Activated effector memory CD4-positive, alpha-beta T cell treated with anti-CD3 and anti-CD28 coated beads, Interleukin-2, amount 50 U/mL, for 16 hours (primary cell): ENCODE measurements around the gene PTPMT1.

Source experiments
- DNase-seq: peaks from one replicate; pipeline ENCODE4 v3.0.0-alpha.2; 2020

PTPMT1 gene

DNA sequence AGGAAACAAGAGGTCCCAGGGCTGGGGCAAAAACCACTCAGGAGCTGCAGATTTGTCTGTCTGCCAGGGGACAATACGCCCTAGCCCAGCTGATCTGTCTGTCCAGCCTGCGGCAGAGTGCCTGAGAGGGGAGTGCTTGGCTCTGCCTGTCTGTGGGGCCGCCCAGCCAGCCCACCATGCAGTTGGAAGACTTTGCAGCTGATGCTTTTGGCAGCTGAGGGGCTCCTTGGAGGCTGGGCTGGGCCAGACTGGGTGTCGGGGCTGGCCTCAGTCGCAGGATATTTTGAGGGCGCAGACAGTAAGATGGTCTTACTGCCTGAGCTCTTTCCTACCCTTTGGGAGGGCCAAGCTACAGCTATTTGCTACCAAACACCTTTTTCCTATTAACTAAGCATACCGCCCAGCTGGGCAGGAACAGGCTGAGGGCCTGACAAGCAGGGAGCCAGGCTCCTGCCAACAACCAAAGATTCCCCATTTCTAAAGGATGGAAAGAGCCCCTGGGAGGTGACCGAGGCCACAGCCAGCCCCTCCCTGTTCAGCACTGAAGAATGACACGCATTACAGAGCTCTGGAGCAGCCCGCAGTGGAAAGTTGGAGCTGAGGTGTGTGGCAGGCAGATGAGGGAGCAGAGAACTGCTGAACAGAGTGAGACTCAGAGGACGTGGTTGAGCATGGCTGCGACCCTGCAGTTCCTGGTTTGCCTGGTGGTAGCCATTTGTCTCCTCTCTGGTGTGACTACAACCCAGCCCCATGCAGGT is 20.9 kb downstream of the PTPMT1 start, which contains the start of gene FAM180B:
FAM180B (plus strand) TSS at position 581 of the 758 bp plus-strand sequence; CDS start at position 672, 91 bp downstream.
- no peak for DNase-seq

DNA sequence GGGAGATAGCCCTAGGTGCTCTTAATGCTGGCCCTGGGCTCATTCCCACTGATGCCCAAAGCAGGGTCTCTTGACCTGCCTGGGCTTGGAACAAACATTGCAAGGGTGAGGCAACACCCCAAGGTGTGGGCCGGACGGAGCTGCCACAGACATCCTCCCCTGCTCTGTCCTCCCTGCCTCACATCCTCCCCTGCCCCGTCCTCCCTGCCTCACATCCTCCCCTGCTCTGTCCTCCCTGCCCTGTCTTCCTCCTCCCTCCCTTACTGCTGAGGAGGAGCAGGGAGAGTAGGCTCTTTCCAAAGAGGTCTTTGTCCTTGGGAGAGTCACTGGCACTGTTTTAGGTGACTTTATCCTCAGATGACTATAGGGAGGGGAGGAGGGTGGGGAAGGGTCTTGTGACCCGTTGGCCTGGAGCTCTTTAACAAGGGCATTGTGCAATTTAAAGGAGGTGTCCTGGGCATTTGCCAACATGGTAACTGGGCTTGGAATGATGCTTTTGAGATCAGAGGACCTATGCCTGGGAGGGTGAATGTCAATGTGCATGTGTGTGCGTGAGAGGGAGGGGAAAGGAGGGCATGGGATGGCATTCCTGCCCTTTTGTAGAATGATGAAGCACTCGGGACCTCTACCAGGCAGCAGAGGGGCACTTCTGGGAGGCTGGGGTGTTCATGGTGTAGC is 21.8 kb downstream of the PTPMT1 start:
- no peak for DNase-seq

DNA sequence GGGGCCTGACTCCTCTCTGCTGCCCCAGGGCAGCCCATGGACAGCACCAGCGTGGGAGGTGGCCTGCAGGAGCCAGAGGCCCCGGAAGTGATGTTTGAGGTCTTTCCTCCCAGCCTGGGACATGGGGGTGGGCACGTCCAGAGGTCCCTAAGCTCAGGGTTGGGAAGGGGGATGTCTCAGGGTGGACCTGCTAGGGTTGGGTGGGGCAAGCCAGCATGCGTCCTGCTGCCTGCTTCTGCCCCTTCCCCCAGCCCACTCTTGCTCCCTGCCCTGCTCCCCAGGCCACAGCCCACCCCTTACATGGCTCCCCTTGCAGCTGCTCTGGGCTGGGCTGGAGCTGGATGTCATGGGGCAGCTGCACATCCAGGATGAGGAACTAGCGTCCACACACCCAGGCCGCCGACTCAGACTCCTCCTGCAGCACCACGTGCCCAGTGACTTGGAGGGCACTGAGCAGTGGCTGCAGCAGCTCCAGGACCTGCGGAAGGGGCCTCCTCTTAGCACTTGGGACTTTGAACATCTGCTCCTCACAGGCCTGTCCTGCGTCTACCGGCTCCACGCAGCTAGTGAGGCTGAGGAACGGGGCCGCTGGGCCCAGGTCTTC is 22.4 kb downstream of the PTPMT1 start:
- DNase-seq: no peak

DNA sequence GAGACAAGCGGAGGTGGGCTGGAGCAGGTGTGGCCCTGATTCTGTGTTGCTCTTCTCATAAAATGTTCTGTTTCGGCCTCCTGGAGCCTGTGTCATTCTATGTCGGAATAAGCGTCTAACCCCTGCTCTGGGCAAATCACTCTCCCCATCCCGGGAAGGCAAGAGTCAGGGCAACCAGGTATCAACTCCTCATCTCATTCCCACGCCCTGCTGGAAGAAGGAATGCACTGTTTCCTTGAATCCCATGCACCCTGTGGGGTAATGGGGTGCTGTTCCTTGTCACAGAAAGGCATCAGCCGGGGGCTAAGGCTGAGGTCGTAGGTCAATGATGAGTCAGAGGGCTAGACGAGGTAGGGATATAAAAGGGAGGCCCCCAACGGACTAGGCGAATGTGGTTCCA is 23.7 kb downstream of the PTPMT1 start:
- no peak for DNase-seq

DNA sequence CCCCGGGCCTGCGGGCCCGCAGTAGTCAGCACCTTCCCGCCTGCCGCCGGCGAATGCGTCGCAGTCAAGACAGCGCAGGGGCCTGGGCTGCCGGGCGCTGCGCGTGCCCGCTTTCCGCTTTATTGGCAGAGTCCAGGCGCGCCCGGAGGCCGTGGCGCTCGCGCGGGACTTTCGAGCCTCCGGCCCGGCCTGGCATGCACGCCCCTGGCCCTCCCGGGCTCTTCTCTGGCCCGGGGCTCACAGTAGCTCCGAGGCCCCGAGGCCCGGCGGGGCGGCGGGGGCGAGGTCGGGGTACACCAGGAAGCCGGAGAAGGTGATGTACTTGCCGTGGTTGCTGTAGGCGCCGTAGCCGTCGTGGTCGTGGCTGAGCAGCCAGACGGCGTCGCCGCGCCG is 24.2 kb downstream of the PTPMT1 start:
- DNase-seq: no peak

DNA sequence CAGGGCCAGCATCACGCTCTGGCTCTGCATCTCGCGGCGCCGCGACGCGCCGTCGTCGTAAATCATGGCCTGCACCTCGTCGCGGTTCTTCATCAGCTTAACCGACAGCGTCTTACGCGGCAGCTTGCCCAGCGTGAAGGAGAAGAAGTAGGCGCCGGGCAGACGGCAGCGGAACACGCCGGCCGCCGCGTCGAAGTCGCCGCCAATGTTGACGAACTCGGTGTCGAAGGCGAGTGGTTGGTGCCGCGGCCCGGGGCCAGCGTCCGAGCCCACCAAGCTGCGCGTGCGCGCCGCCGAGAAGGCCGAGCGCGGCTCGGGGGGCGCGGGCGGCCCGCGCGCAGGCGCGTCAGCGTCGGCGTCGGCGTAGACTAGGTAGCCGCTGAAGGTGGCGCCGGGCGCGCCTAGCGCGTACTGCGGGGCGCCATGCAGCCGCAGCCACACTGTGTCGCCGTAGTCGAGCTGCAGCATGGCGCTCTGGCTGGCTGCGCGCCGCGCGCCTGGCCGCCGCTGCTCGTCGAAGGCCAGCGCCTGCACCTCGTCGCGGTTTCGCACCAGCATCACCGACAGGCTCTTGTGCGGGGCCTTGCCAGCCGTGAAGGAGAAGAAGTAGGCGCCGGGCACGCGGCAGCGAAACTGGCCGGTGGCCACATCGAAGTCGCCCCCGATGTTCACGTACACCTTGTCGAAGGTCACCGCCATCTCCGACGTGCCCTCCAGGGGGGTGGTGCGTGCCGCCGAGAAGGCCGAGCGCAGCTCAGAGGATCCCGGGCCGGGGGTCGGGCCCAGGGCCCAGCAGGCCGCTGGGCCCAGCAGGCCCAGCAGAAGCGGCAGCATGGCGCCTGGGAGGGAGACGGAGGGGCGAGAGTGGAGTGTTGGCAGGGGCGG is 24.8 kb downstream of the PTPMT1 start:
- DNase-seq: no peak

DNA sequence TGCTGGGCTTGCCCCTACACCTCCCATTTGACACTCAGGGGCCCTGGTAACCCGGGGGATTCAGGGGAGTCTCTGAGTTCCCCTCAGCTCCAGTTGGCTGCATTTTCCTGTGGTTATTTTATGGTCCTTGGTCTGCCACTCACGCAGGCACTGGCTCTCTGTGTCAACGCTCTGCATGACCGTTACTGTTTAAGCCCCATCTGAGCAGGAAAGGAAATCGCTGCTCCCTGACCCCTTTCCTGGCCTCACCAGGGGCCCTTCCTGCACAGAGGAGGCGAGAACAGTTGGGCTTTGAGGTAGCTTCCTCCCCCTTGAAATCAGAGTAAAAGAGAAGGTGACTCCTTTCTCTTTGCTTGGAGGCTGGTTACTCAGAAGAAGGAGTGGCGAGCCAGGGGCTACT is 26.4 kb downstream of the PTPMT1 start:
- DNase-seq: no peak

DNA sequence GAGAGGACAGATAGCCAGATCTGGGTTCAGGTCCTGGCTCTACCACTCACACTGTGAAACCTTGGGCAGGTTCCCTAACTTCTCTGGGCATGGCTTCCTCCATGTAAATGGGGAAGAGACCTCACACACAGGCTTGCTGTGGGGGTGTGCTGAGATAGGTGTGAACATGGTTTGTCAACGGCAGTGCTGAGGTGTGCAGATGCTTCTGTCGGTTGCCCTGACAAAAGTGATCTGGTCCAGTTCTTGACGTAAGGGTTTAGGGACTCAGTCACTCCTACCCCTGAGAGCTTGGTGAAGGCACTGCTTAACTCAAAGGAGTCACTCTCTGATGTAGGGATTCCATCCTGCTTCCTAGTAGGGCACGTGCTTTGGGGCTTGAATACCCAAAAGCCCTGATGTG is 26.9 kb downstream of the PTPMT1 start:
- no peak for DNase-seq

DNA sequence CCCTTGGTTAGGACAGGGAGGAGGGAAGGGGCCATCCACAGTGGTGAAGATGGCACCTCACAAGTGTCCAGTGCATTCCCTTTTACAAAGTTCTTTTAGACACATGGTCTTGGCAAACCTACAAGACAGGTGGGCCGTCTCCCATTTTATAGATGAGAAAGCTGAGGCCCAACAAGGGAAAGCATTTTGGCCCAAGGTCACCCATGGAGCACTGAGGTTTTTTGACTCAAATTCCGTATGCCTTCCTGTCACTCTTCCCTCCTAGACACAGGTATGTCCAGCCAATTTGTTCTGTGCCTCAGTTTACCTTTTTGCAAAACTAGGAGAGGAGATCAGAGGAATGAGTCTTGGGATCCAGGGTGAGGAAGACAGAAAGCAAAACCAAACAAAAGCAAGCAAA is 27.6 kb downstream of the PTPMT1 start:
- DNase-seq: no peak

DNA sequence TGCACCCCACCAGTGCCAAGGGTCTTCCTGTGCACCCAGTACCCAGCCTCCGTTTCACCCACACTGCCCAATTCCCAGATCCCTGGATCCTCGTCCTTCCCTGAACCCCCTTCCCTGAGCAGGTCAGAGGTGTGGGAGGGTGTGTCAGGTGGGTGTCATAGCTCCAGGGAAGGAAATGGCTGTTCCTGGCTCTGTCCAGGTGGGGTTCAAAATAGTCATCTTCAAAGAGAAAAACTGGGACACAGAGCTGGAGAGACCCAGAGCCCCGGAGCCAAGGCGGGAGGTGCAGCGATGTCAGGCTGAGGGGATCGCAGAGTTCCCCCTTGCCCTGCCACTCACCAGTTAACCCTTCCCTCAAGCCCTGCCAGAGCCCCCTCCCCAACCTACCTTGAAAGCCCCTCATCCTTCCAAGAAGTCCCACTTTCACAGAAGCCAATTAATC is 28.1 kb downstream of the PTPMT1 start:
- DNase-seq: no peak

DNA sequence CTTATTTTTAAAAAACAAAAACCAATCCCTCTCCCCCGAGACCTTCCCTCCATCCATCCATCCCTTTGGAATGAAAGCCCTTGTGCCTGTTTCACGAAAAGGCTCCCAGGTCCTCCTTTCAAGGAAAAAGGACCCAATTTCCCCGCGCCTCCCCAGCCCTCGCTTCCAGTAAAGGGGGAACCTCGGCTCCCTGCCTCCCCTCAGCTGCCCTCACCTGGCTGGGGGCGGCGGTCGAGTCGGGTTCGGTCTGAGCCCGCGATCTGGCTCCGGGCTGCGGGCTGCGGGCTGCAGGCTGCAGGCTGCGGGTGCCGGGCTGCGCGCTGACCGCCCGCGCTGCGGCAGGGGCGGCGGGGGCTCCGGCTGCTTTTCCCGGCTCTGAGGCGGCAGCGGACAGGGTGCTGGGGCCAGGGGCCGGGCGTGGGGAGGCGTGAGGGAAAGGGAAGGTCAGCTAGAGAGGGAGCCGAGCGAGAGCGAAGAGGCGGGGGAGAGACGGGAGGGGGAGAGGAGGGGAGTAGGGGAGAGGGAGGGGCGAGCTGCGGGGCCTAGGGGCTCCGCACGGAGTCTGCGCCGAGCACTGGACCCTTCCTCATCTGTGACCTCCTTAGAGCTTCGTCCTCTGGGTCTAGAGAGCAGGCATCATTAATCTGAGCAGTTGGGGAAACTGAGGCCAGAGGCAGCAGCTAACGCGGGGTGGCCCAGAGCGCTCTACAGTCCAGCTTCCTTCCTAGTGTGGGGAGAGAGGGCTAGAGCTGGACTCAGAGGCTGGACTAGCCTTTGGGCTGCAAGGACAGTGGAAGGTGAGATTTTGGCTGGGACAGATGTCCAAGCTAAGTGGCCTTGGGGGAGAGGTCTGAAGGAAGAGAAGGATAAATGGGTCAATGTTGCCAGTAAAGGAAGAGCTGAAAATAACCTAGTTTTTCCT is 28.8 kb downstream of the PTPMT1 start, which contains the start of gene C1QTNF4:
C1QTNF4 (minus strand) TSS at position 478 of the 922 bp plus-strand sequence. CDS start 3,601 bp downstream, outside the sequence.
- DNase-seq: no peak

DNA sequence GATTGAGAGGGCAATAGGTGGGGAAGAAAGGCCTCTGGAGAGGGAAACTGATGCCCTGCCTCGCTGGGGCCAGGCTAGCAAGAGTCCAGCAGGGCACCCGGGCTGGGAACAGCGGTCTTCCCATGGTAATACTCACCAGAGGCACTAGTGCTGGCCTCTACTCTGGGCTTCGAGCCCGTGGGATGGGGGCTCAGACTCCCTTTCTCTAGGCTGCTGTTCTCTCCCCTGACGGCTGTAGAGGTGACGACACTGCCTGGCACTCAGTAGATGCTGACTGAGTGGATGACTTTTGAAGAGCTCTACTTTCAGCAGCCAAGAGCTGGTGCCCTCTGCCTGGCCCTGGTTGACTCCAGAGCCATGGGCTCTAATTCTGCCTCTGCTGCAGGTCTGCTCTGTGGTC is 29.6 kb downstream of the PTPMT1 start:
- no peak for DNase-seq

DNA sequence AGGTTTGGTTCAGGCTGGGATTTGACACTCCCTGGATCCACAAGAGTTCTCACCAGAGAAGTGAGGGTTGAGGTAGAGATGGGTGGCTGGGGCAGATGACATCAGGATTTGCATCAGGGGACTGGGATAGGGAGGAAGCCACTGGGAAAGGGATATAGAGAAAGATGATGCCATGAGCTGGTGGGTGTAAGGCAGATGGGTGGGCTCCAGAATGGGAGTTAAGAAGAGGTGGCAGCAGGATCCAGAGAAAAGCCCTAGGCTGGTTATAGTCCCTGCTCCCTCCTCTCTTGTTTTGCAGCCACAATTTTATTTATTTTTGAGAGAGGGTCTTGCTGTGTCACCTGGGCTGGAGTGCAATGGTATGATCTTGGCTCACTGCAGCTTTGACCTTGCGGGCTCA is 30.6 kb downstream of the PTPMT1 start:
- no peak for DNase-seq

DNA sequence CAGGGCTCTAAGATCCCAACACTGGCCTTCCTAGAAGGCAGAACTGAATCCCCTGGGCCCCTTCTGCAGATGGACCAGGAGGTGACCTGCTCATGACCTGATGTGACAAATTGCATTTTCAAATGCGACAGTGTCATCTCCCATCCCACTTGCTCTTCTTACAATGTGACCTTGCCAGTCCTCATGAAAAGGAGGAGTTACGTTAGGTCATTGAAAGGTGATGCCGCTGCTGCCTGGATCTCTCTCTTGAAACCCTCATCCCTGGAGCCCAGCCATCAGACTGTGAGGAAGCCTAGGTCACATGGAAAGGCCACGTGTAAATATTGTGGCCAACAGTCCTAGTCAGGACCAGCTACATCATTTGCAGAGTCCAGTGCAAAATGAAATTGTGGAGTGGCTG is 34.5 kb downstream of the PTPMT1 start:
- DNase-seq: peak; percentile 16

DNA sequence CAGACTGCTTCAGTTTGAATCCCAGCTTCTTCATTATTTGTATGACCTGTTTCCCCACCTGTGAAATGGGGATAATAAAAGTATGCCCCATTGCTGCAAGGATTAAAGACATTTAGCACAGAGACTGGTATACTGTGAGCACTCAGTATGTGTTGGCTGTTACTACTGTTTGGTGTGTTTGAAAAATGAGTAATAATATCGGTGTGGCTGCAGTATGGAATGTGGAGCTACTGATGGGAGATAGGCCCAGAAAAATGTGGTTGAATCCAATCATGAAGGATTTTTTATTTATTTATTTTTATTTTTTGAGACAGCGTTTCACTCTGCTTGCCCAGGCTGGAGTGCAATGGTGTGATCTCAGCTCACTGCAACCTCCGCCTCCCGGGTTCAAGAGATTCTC is 37.9 kb downstream of the PTPMT1 start:
- DNase-seq: no peak

DNA sequence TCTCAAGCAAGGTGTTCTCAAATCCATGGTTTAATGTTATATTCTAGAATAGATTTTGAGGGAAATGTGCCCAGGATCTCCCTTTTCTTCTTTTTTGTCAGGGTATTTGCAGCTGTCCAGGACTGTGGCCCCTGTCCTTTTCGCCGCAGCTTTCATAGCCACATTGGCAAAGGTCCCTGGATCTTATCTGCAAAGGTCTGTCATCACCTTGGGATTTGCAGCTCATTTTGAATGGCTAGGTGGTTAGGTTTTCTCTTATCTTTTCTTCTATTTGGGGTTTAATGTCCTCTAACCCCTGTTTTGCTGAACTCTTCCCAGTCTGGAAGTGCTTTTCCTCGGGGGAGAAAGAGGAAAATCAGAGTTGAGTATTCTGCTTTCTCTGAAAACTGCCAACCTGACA is 40.5 kb downstream of the PTPMT1 start:
- no peak for DNase-seq

DNA sequence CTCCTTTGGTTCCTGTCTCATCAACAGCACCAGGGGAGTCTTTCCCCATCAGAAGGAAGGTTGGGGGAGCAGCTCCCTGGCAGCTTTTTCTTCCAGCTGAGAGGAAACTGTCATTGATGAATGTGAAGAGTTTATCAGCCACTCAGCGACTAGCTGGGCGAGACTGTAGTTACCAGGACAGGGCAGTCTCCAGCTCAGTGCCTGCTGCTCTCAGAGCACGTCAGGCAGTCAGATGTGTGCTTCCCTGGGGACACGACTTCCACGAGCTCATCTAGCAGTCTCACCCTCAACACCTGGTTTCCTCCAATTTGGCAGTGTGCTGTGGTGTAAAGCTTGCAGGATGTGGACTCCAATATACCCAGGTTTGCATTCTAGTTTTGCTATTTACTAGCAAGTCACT is 41.3 kb downstream of the PTPMT1 start:
- no peak for DNase-seq

DNA sequence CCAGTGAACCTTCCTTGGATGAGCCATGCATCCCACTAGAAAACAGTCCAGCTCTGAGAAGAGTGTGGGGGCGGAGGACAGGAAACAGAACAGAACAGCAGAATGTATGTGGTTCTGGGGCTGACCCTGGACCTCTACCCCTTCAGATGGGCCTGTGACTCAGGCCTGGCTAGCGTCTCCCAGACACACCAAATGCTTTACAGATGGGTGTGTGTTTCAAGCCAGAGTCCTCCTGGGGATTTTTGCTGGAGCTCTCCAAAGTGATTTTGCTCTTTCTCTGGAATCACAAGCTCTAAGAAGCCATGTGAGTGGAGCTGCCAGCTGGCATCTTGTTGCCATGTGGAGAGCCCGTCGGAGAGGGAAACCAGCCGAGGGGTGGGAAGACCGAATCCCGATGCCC is 42.0 kb downstream of the PTPMT1 start:
- DNase-seq: no peak

DNA sequence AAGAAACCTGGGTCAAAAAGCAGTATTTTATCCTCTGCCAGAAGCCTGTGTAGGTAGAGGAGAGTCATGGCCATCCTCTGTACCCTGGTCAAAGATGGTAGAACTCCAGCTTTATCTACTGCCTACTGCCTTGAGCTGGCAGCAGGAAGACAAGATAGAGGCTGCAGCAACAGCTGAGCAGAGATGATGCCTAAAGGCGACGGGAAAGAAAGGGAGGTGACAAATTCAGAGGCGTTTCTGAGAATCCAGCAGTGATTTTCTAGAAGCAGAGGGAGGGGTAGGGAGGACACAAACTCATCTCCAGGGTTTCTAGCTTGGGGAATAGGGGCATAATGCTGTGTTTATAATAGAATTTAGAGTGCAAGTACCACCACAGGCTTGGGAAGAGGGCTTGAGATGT is 44.3 kb downstream of the PTPMT1 start:
- no peak for DNase-seq

DNA sequence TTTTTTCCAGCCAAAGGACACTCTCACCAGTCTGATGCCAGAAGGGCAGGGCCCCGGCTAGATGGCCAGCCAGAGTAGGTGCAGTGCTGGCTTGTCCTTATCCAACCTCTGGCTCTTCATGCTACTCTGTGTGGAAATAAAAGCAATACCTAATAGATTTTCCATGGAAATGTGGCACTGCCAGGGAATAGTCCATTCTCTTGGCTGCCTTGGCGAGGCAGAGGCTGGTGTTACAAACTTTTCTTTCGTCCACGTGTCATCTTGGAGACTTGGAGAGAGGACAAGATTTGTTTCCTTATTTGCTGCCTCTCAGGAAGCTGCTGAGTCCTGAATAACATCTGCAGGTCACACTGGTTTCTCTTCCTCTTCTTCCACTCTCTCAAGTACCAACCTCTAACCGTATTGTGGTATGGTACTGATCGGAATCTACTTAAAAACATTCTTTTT is 46.0 kb downstream of the PTPMT1 start:
- DNase-seq: no peak

DNA sequence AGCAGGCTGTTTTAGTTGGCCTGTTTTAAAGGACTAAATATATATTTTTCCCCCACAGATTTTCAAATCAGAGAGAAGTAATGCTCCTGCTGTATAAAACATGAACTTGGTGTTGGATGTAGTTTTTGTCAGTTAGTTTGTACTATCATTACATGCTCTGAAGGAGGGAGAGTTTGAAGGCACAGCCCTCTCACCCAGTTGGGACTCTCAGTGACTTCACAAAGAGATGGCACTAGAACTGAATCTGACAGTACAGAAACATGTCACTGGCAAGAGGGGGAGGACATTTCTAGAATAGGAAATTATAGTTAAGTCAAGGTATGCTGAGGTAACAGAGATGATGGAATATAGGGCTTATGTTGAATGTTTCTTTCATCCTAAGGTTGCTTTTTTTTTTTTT is 49.9 kb downstream of the PTPMT1 start:
- no peak for DNase-seq
